Urinary bladder (tissue), 4 donors: ENCODE measurements around the gene BCAS3. TPM values are rescaled to one million over a fixed set of nuclear protein-coding genes. Genes with fewer than 3 reads are reported as not detected.
"Not testable (repeated sequence)": the region's sequence is repeated elsewhere in the genome, so short reads cannot be mapped to it uniquely, and the experiment has no call there.

ENCODE experiments used
- DNase-seq: peaks from one replicate; pipeline ENCODE4 v3.0.0-alpha.2; 2015; ENCODE audit errors: extremely low spot score
- H3K27ac ChIP-seq: one replicate; pipeline ENCODE4 v1.5.1; 2013; ENCODE audit warnings: low read depth, mild to moderate bottlenecking, moderate library complexity
- H3K36me3 ChIP-seq: one replicate; pipeline ENCODE4 v1.6.1; 2013; ENCODE audit warnings: mild to moderate bottlenecking, moderate library complexity; ENCODE audit not compliant: insufficient read depth
- H3K4me1 ChIP-seq: one replicate; pipeline ENCODE4 v1.6.1; 2013; ENCODE audit warnings: mild to moderate bottlenecking, moderate library complexity; ENCODE audit not compliant: insufficient read depth
- H3K4me3 ChIP-seq: one replicate; pipeline ENCODE4 v1.5.1; 2013; ENCODE audit warnings: low read depth, low read length
- WGBS: extraction: QIAGEN DNeasy Blood & Tissue Kit; methylation state at CpG from one replicate; pipeline ENCODE4 v1.1.7; 2013; 5-methylcytosine and 5-hydroxymethylcytosine counted together
- polyA plus RNA-seq: library from polyadenylated mRNA; stranded (reverse); fragments of 200-250 nt; gene quantifications from one replicate; pipeline ENCODE4 v1.2.3, GENCODE V29; 2013
- total RNA-seq: library from RNA; depleted of rRNA; stranded (reverse); fragments of >200 nt; gene quantifications from one replicate; pipeline ENCODE4 v1.2.3, GENCODE V29; 2014
- donor health status: healthy with polysubstance abuse.
- donor health status: healthy.

BCAS3 gene
- total and polyA plus RNA-seq, 2 donors, result 17.6 to 72.4 TPM

DNA sequence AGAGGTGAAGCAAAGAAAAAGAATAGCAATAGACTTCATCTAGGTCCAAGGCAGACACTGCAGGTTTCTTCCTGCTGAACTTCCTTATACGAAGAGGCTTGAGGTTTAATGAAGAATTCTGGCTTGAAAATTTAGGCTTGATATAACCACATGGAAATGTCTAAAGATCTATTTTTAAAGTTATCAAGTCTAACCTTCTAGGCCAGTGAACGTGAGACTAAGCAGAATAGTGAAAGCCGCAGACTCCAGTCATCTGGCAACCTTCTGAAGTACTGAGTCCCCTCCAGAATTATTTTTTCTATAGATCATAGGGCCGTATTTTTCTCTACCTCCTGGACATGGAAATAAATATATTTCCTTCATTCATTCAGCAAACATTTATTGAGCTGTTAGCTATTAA, 333.6 kb downstream of the BCAS3 start:
- Histone ChIP-seq H3K4me1 (peaks cover 1% of the 10 kb centered on the region), H3K36me3 (no peaks in the 10 kb centered on the region), H3K4me3 (no peak overlapping the region), H3K27ac (no peak overlapping the region)
- DNase-seq, result no peak
- 80% methylated on average over 4 of the region's 4 CpGs for WGBS

GRCh38 chr17:61015966-61016365, 338.3 kb downstream of the BCAS3 start:
- Histone ChIP-seq H3K36me3 (no peaks in the 10 kb centered on the region), H3K4me1 (no peaks in the 10 kb centered on the region), H3K27ac (no peak overlapping the region), H3K4me3 (no peak overlapping the region)
- DNase-seq, result no peak
- 70% methylated on average over 3 of the region's 3 CpGs for WGBS

GRCh38 chr17:61017317-61018006, 339.8 kb downstream of the BCAS3 start:
- H3K36me3 ChIP-seq, result no peaks in the 10 kb centered on the region
- 82% methylated on average over 3 of the region's 3 CpGs for WGBS
- DNase-seq, result no peak
- no peak overlapping the region for H3K4me3 ChIP-seq
- no peaks in the 10 kb centered on the region for H3K4me1 ChIP-seq
- no peak overlapping the region for H3K27ac ChIP-seq

- H3K27ac ChIP-seq, result no peak overlapping the region
- 89% methylated on average over 5 of the region's 5 CpGs for WGBS
- H3K4me3 ChIP-seq, result no peak overlapping the region
- H3K4me1 ChIP-seq, result no peaks in the 10 kb centered on the region
- H3K36me3 ChIP-seq, result no peaks in the 10 kb centered on the region
- DNase-seq, result no peak
These were observed 341.3 kb downstream of the BCAS3 start for GRCh38 chr17:61018938-61019337.

GRCh38 chr17:61023996-61024395, 346.3 kb downstream of the BCAS3 start:
- no peak for DNase-seq
- no peaks in the 10 kb centered on the region for H3K4me1 ChIP-seq
- no peak overlapping the region for H3K4me3 ChIP-seq
- no peak overlapping the region for H3K27ac ChIP-seq
- 77% methylated on average over 2 of the region's 2 CpGs for WGBS
- H3K36me3 ChIP-seq, result no peaks in the 10 kb centered on the region

GRCh38 chr17:61026818-61027217, 349.2 kb downstream of the BCAS3 start:
- 99% methylated on average over 3 of the region's 3 CpGs for WGBS
- Histone ChIP-seq H3K4me3 (no peak overlapping the region), H3K27ac (no peak overlapping the region), H3K36me3 (no peaks in the 10 kb centered on the region), H3K4me1 (no peaks in the 10 kb centered on the region)
- no peak for DNase-seq

GRCh38 chr17:61029181-61029580, 351.5 kb downstream of the BCAS3 start:
- WGBS, result 97% methylated on average over 4 of the region's 4 CpGs
- no peak for DNase-seq
- H3K4me3 ChIP-seq, result no peak overlapping the region
- H3K4me1 ChIP-seq, result no peaks in the 10 kb centered on the region
- H3K27ac ChIP-seq, result no peak overlapping the region
- H3K36me3 ChIP-seq, result peaks cover 2% of the 10 kb centered on the region

- no peaks in the 10 kb centered on the region for H3K4me1 ChIP-seq
- no peaks in the 10 kb centered on the region for H3K36me3 ChIP-seq
- H3K27ac ChIP-seq, result no peak overlapping the region
- WGBS, result 78% methylated on average over 4 of the region's 4 CpGs
- no peak for DNase-seq
- H3K4me3 ChIP-seq, result no peak overlapping the region
These were observed 363.0 kb downstream of the BCAS3 start for GRCh38 chr17:61040666-61041065.

GRCh38 chr17:61042348-61042747, 364.7 kb downstream of the BCAS3 start:
- not testable (repeated sequence) for H3K36me3 ChIP-seq, H3K4me3 ChIP-seq, H3K27ac ChIP-seq, DNase-seq, H3K4me1 ChIP-seq
- WGBS, result 97% methylated on average over 5 of the region's 5 CpGs

DNA sequence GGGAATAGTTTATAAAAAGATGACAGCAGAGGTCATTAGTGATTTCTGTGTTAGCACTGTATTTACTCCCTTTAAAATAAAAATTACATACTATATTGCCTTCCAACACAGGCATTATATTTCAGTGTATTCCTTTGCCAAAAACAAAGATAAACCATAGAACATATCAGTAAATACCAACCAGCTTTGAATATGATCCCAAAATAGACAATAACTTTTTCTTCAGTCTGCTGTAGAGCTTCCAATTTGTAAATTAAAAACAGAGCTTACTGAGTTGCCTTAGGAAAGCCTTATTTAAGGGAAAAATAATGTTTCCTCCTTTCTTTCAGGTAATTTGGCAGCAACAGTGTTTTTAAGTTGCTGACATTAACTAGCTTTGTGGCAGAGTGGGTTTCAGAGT, 369.9 kb downstream of the BCAS3 start:
- peaks cover 4% of the 10 kb centered on the region for H3K4me1 ChIP-seq
- no peak overlapping the region for H3K4me3 ChIP-seq
- H3K36me3 ChIP-seq, result no peaks in the 10 kb centered on the region
- H3K27ac ChIP-seq, result no peak overlapping the region
- no peak for DNase-seq

DNA sequence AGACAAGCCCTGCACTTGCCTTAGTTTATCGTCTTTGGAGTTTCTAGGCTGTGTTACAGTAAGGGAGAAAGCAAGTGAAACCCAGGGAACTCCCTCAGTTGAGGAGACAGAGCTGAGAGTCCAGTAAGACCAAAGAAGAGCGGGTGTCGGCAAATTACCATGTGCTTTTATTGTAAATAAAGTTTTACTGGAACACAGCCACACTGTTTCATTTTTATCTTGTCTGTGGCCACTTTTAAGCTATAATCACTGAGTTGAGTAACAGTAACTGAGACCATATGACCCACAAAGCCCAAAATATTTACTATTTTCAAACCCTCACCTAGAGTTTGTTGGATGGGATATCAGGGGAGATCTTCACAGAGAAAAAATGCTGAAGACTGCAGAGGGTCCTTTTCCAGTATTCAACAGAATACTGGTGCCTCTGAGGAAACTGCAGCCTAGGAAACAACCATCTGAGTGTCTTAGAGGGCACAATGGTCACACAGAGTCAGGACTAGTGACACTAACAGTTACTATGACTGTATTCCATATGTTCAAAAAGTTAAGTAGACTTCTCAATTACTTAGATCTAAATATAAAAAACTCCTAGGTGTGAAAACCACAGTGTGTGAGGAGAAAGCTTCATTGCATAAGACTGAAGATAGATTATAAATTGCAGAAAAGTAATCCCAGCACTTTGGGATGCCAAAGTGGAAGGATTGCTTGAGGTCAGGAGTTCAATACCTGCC, 370.9 kb downstream of the BCAS3 start:
- no peak overlapping the region for H3K4me3 ChIP-seq
- DNase-seq, result no peak
- 56% methylated on average over 3 of the region's 3 CpGs for WGBS
- H3K36me3 ChIP-seq, result no peaks in the 10 kb centered on the region
- peaks cover 4% of the 10 kb centered on the region for H3K4me1 ChIP-seq
- H3K27ac ChIP-seq, result no peak overlapping the region

GRCh38 chr17:61053469-61053868, 375.8 kb downstream of the BCAS3 start:
- 31% methylated on average over 1 of the region's 1 CpG for WGBS
- no peak overlapping the region for H3K4me3 ChIP-seq
- H3K27ac ChIP-seq, result no peak overlapping the region
- no peaks in the 10 kb centered on the region for H3K36me3 ChIP-seq
- DNase-seq, result no peak
- peaks cover 1% of the 10 kb centered on the region for H3K4me1 ChIP-seq

DNA sequence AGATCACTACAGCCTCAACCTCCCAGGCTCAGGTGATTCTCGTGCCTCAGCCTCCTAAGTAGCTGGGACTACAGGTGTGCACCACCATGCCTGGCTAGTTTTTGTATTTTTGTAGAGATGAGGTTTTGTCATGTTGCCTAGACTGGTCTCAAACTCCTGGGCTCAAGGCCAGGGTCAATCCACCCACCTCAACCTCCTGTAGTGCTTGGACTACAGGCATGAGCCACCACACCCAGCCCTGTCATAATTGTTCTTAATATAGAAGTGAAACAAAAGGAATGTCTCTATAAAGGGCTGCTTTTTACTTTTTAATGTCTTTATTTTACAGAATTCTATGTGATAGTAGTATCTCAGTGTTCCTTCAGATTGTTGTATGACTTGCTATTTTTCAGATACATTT, 376.8 kb downstream of the BCAS3 start:
- DNase-seq, result no peak
- 98% methylated on average over 1 of the region's 1 CpG for WGBS
- no peak overlapping the region for H3K4me3 ChIP-seq
- no peaks in the 10 kb centered on the region for H3K36me3 ChIP-seq
- no peaks in the 10 kb centered on the region for H3K4me1 ChIP-seq
- H3K27ac ChIP-seq, result no peak overlapping the region

DNA sequence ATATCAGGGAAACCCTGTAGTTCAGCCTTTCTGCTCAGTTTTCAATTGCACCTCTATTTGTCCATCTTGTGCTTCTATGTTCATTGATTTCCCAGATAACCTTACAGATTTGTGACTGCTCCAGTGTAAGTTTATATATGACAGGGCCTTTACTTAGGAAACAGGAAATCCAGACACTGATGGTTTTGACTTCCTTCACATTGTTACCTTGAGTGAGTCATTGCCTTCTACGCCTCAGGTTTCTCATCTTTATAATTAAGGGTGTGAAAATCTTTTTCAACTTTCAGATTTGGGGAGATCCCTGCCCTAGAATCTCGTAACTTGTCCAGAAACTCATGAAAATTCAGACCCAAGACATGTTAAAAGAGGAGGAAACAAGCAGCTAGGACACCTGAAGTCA, 379.6 kb downstream of the BCAS3 start:
- Histone ChIP-seq H3K27ac (no peak overlapping the region), H3K4me1 (no peaks in the 10 kb centered on the region)
- WGBS, result 89% methylated on average over 2 of the region's 2 CpGs

More for the DNA sequence above, 379.6 kb downstream of the BCAS3 start:
- no peak for DNase-seq
- Histone ChIP-seq H3K36me3 (no peaks in the 10 kb centered on the region), H3K4me3 (no peak overlapping the region)
